B cell (primary cell): Measurements from ENCODE around the gene EEPD1. TPM values are rescaled to one million over a fixed set of nuclear protein-coding genes. Genes with fewer than 3 reads are reported as not detected.

ENCODE experiments used
- ATAC-seq: fragments of 200-7000 bp; cut with Tn5 transposase; one replicate; pipeline ENCODE4 v1.10.0; 2021; ENCODE audit warnings: low read depth, mild to moderate bottlenecking, moderate number of reproducible peaks, moderate library complexity
- CTCF ChIA-PET: fragments of 350-600 bp; sonication (Branson Sonifier 250); formaldehyde crosslinking; loops from one replicate; lab custom pipeline; 2021; ENCODE audit warnings: antibody characterized with exemption, inconsistent platforms; lab: Charles Lee
- POLR2A ChIA-PET: fragments of 350-600 bp; sonication (Branson Sonifier 250); formaldehyde crosslinking; loops from one replicate; lab custom pipeline; 2021; ENCODE audit warnings: antibody characterized with exemption; lab: Charles Lee
- DNase-seq: peaks from one replicate; pipeline ENCODE4 v3.0.0; 2013
- H2AFZ ChIP-seq: 2 replicates; pipeline ENCODE4 v1.6.1; 2012; ENCODE audit warnings: mild to moderate bottlenecking, low read depth, low read length; ENCODE audit not compliant: insufficient read depth, poor library complexity, severe bottlenecking
- H3K27ac ChIP-seq, 2 donors: 1 replicate in 1 of 2; 2 replicates in 1 of 2; pipeline ENCODE4 v1.5.1; 2012 to 2013; ENCODE audit warnings: low read length in 2 of 2, mild to moderate bottlenecking in 2 of 2, moderate library complexity in 1 of 2
- H3K27me3 ChIP-seq, 4 experiments: fragments of 200-600 bp in 1 of 4; sonication (generic) in 1 of 4; replicated peaks in 1 of 4; 1 replicate in 2 of 4; 2 replicates in 2 of 4; pipeline versions ENCODE4 v1.6.1 to v1.7.0; 2013 to 2016; ENCODE audit warnings: low read length in 3 of 4, mild to moderate bottlenecking in 2 of 4, mixed read lengths in 1 of 4, moderate library complexity in 1 of 4; ENCODE audit not compliant: insufficient read depth in 4 of 4, control insufficient read depth in 3 of 4; ENCODE audit errors: control extremely low read depth in 1 of 4
- H3K36me3 ChIP-seq, 2 experiments: replicated peaks in 1 of 2; 1 replicate in 1 of 2; 2 replicates in 1 of 2; pipeline versions ENCODE4 v1.6.1 to v1.7.1; 2013; ENCODE audit warnings: low read length in 1 of 2; ENCODE audit not compliant: insufficient read depth in 2 of 2, control insufficient read depth in 1 of 2; ENCODE audit errors: control extremely low read depth in 1 of 2, extremely low read depth in 1 of 2
- H3K4me1 ChIP-seq, 2 donors: fragments of 200-600 bp in 1 of 2; sonication (generic) in 1 of 2; 1 replicate in 1 of 2; 2 replicates in 1 of 2; pipeline versions ENCODE4 v1.5.1 to v1.6.1; 2013 to 2017; ENCODE audit warnings: low read length in 2 of 2; ENCODE audit not compliant: control insufficient read depth in 2 of 2, insufficient read depth in 2 of 2
- H3K4me2 ChIP-seq: replicated peaks from 2 replicates; pipeline ENCODE3; 2012; ENCODE audit warnings: mild to moderate bottlenecking, low read depth, low read length; ENCODE audit not compliant: poor library complexity, severe bottlenecking
- H3K4me3 ChIP-seq, 5 experiments: fragments of 200-600 bp in 1 of 5; sonication (generic) in 1 of 5; 1 replicate in 3 of 5; 2 replicates in 2 of 5; pipeline versions ENCODE4 v1.5.1 to v1.7.0; 2011 to 2016; ENCODE audit warnings: low read length in 4 of 5, mild to moderate bottlenecking in 4 of 5, low read depth in 2 of 5, control low read depth in 1 of 5, moderate library complexity in 1 of 5; ENCODE audit not compliant: insufficient read depth in 1 of 5; ENCODE audit errors: control extremely low read depth in 1 of 5, extremely low read depth in 1 of 5
- H3K79me2 ChIP-seq: fragments of 200-600 bp; sonication (generic); one replicate; pipeline ENCODE4 v1.6.0; 2016; ENCODE audit warnings: low read length; ENCODE audit not compliant: control insufficient read depth, insufficient read depth
- H3K9ac ChIP-seq: fragments of 200-600 bp; sonication (generic); 2 replicates; pipeline ENCODE4 v1.6.1; 2017; ENCODE audit warnings: mild to moderate bottlenecking, low read length, moderate library complexity
- H3K9me3 ChIP-seq, 3 donors: one replicate each; pipeline versions ENCODE4 v1.6.1 to v1.7.1; 2013; ENCODE audit warnings: low read length in 2 of 3; ENCODE audit not compliant: control insufficient read depth in 2 of 3, insufficient read depth in 1 of 3; ENCODE audit errors: control extremely low read depth in 1 of 3
- H4K20me1 ChIP-seq: 2 replicates; pipeline ENCODE4 v1.6.0; 2012; ENCODE audit warnings: mild to moderate bottlenecking, low read length; ENCODE audit not compliant: insufficient read depth, control insufficient read depth, poor library complexity, severe bottlenecking
- H3K27ac Mint-ChIP-seq: one replicate; pipeline ENCODE4 v1.8.0; 2021; ENCODE audit warnings: mixed read lengths
- H3K27me3 Mint-ChIP-seq: one replicate; pipeline ENCODE4 v1.8.0; 2021; ENCODE audit warnings: mixed read lengths
- H3K4me1 Mint-ChIP-seq: one replicate; pipeline ENCODE4 v1.8.0; 2021; ENCODE audit warnings: mixed read lengths
- H3K4me3 Mint-ChIP-seq: one replicate; pipeline ENCODE4 v1.8.0; 2021; ENCODE audit warnings: mixed read lengths
- H3K9me3 Mint-ChIP-seq: one replicate; pipeline ENCODE4 v1.8.0; 2022; ENCODE audit warnings: mixed read lengths; ENCODE audit not compliant: insufficient read depth
- CTCF ChIP-seq: fragments of 200-600 bp; IDR thresholded peaks from one replicate; pipeline ENCODE4 v1.8.0; 2022; ENCODE audit warnings: antibody characterized with exemption, mild to moderate bottlenecking
- EZH2 ChIP-seq: IDR thresholded peaks from 2 replicates; pipeline ENCODE4 v1.6.1; 2012; ENCODE audit warnings: borderline replicate concordance, low read depth, mild to moderate bottlenecking, moderate library complexity, low read length; ENCODE audit not compliant: insufficient read depth, poor library complexity, severe bottlenecking
- WGBS: methylation state at CpG from one replicate; pipeline ENCODE4 v1.1.5; 2013; ENCODE audit warnings: missing lambda C conversion rate; ENCODE audit not compliant: insufficient coverage; 5-methylcytosine and 5-hydroxymethylcytosine counted together
- intact Hi-C: fragments of 100-400 bp; cut with micrococcal nuclease; formaldehyde crosslinking; loops from one replicate; pipeline ENCODE4 v1.10.0; 2022
- polyA plus RNA-seq: library from polyadenylated mRNA; depleted of rRNA; stranded (reverse); fragments of >200 nt; gene quantifications from 2 replicates; pipeline ENCODE4 v1.2.3, GENCODE V29; 2012
- total RNA-seq, 2 donors: library from RNA; stranded (reverse); fragments of 120-200 nt in 1 of 2; gene quantifications; 1 replicate in 1 of 2; 2 replicates in 1 of 2; pipeline versions ENCODE4 v1.2.3 to v1.2.4, GENCODE V29; 2013 to 2022

Gene EEPD1
- total and polyA plus RNA-seq, 2 donors (not counting 1 experiment from before 2014, with no cell fraction given): 0.49 to 4.1 TPM

GRCh38 chr7:36201122-36201723 lies 48.2 kb downstream of the EEPD1 start:
- peaks cover 0 to 3% (median 0%) of the 10 kb centered on the region in 3 donors for H3K9me3 ChIP-seq

GRCh38 chr7:36202398-36202797 lies 49.3 kb downstream of the EEPD1 start:
- intact Hi-C loops: no loop called here
- 70% methylated on average over 8 of the region's 9 CpGs for whole genome bisulfite sequencing
- H3K4me3 Mint-ChIP-seq: no peak overlapping the region
- Histone ChIP-seq H2AFZ (no peak overlapping the region), H4K20me1 (no peaks in the 10 kb centered on the region), H3K9me3 (no peaks in the 10 kb centered on the region), H3K4me3 (no peak overlapping the region), H3K27me3 (no peaks in the 10 kb centered on the region), H3K4me2 (no peak overlapping the region), H3K4me1 (no peaks in the 10 kb centered on the region), H3K79me2 (no peaks in the 10 kb centered on the region), H3K27ac (no peak overlapping the region), H3K9ac (no peak overlapping the region), H3K36me3 (no peaks in the 10 kb centered on the region)
- H3K27ac Mint-ChIP-seq: no peak overlapping the region
- no peak for TF ChIP-seq CTCF
- CTCF ChIA-PET: no interaction called here
- POLR2A ChIA-PET: no interaction called here
- H3K27me3 Mint-ChIP-seq: peaks cover 6% of the 10 kb centered on the region
- DNase-seq (no peak), ATAC-seq (no peak)
- H3K4me1 Mint-ChIP-seq: no peaks in the 10 kb centered on the region
- no peaks in the 10 kb centered on the region for H3K9me3 Mint-ChIP-seq

More at GRCh38 chr7:36201122-36201723, 48.2 kb downstream of the EEPD1 start:
- Histone ChIP-seq H3K27ac (no peak overlapping the region), H3K27me3 (no peaks in the 10 kb centered on the region), H3K4me2 (no peak overlapping the region), H3K36me3 (no peaks in the 10 kb centered on the region), H4K20me1 (no peaks in the 10 kb centered on the region), H3K4me1 (no peaks in the 10 kb centered on the region), H3K79me2 (no peaks in the 10 kb centered on the region), H3K9ac (no peak overlapping the region), H2AFZ (no peak overlapping the region), H3K4me3 (no peak overlapping the region)
- DNase-seq: no peak
- CTCF ChIA-PET: no interaction called here
- 65% methylated on average over 2 of the region's 5 CpGs for WGBS
- POLR2A ChIA-PET: no interaction called here
- TF ChIP-seq EZH2 (no peak), CTCF (no peak)
- Mint-ChIP-seq H3K4me1 (no peaks in the 10 kb centered on the region), H3K27me3 (peaks cover 6% of the 10 kb centered on the region), H3K4me3 (no peak overlapping the region), H3K9me3 (no peaks in the 10 kb centered on the region), H3K27ac (no peak overlapping the region)
- intact Hi-C loops: no loop called here
- no peak for ATAC-seq
